Kidney epithelial cell (primary cell): Measurements from ENCODE around the gene CTBP2. TPM values are rescaled to one million over a fixed set of nuclear protein-coding genes. Genes with fewer than 3 reads are reported as not detected.

Source experiments
- DNase-seq: peaks from one replicate; pipeline ENCODE4 v3.0.0-alpha.2; 2010; ENCODE audit warnings: low read depth
- H3K27me3 ChIP-seq: 2 replicates; pipeline ENCODE4 v1.6.0; 2011; ENCODE audit warnings: low read length; ENCODE audit not compliant: control insufficient read depth, insufficient read depth
- H3K36me3 ChIP-seq: 2 replicates; pipeline ENCODE4 v1.5.1; 2011; ENCODE audit warnings: low read length; ENCODE audit not compliant: control insufficient read depth, insufficient read depth
- H3K4me3 ChIP-seq: 2 replicates; pipeline ENCODE4 v1.5.1; 2011; ENCODE audit warnings: low read depth, mild to moderate bottlenecking, control low read depth, low read length
- CTCF ChIP-seq: IDR thresholded peaks from 2 replicates; pipeline ENCODE4 v1.5.1; 2011; ENCODE audit warnings: mild to moderate bottlenecking, moderate library complexity, low read length, control low read depth, inconsistent platforms; ENCODE audit not compliant: insufficient read depth, poor library complexity, severe bottlenecking
- total RNA-seq: library from RNA; depleted of rRNA; stranded (reverse); fragments of >200 nt; gene quantifications from 2 replicates; pipeline ENCODE4 v1.2.3, GENCODE V29; 2015

Gene CTBP2
- total RNA-seq, 1 donor from 2014 or later = 136 TPM

DNA sequence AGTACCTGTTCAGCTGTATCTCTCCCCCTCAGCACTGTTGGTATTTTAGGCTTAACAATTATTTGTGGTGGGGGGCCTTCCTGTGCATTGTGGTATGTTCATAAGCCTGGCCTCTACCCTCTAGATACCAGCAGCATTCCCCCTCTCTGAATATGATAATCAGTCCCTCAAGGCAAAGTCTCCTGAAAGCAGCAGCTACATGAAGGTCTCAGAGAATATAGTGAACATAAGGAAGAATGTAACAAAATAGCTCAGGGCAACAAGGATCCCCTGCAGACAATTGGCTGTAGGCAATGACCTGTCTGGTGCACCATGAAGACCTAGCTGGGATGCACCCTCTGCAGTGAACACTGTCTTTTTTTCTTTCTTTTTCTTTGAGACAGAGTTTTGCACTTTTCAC lies 86.4 kb downstream of the CTBP2 start:
- TF ChIP-seq CTCF = no peak
- no peak for DNase-seq
- H3K4me3 ChIP-seq = no peak overlapping the region
- no peaks in the 10 kb centered on the region for H3K36me3 ChIP-seq
- no peaks in the 10 kb centered on the region for H3K27me3 ChIP-seq

GRCh38 chr10:125072794-125073193 lies 87.6 kb downstream of the CTBP2 start:
- no peak for DNase-seq
- no peaks in the 10 kb centered on the region for H3K36me3 ChIP-seq
- no peaks in the 10 kb centered on the region for H3K27me3 ChIP-seq
- TF ChIP-seq CTCF = no peak
- no peak overlapping the region for H3K4me3 ChIP-seq

DNA sequence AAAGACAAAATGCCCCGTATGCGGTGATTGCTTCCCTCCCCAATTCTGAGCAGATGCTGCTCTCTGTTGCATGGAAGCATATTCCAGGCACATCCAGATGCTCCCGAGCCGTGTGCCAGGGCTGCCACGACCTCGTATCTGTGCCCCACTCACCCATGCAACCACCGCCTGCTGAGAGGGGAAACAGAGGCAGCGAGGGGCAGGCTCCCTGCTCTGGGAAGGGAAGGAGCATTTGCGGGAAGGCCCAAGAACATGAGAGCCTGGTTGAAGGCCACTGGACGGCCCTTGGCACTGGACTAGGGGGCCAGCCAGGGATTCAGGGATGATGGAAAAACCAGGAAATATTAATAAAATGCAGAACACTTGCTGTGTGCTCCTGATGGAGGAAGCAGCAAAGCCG lies 89.4 kb downstream of the CTBP2 start:
- no peak for TF ChIP-seq CTCF
- Histone ChIP-seq H3K4me3 (no peak overlapping the region), H3K27me3 (no peaks in the 10 kb centered on the region), H3K36me3 (no peaks in the 10 kb centered on the region)
- DNase-seq = no peak

DNA sequence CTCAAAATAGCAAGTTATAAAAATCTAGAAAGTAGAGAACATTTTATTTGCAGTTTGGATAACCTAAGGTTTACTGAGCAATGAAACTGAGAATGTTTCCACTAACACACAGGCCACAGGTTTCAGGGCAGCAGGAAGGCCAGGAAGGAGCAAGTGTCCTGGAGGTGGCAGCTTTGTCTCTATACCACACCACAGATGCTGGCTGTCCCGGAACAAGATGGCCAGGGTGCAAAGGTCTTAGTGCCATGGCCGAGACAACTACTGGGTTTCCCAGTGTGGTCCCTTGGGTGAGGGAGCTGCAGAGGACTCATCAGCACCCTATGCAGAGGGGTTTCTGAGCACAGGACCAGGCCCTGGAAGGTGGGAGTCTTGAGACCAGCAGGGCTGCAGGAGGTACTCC lies 92.0 kb downstream of the CTBP2 start:
- no peak for TF ChIP-seq CTCF
- no peak overlapping the region for H3K4me3 ChIP-seq
- DNase-seq = no peak
- H3K36me3 ChIP-seq = no peaks in the 10 kb centered on the region
- H3K27me3 ChIP-seq = no peaks in the 10 kb centered on the region

DNA sequence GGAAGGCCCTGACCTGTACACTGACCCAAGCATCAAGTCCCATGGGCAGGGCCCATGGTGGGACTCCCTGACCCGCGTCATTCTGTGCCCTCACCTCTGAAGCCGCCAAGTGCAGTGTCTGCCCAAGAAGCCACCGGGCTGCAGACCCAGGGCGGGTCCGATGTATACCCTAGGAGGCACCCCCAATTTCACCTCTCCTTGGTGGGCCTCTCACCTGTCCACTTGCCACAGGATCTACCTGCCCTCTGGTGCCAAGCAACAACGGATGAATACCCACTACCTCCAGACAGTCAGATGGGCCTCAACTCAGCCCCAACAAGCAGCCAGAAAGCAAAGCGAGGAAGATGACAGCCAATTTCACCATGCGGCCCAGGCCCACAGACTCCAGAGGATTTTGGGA lies 92.6 kb downstream of the CTBP2 start:
- H3K4me3 ChIP-seq = no peak overlapping the region
- DNase-seq = no peak
- no peak for TF ChIP-seq CTCF
- H3K27me3 ChIP-seq = no peaks in the 10 kb centered on the region
- no peaks in the 10 kb centered on the region for H3K36me3 ChIP-seq

GRCh38 chr10:125066764-125067450 lies 93.5 kb downstream of the CTBP2 start:
- no peak for DNase-seq
- no peaks in the 10 kb centered on the region for H3K36me3 ChIP-seq
- no peaks in the 10 kb centered on the region for H3K27me3 ChIP-seq
- H3K4me3 ChIP-seq = no peak overlapping the region
- no peak for TF ChIP-seq CTCF
